Stromal cell of bone marrow (primary cell): ENCODE measurements around the gene ATG14.
"Not testable (repeated sequence)": the region's sequence is repeated elsewhere in the genome, so short reads cannot be mapped to it uniquely, and the experiment has no call there.

Source experiments
- DNase-seq: peaks from one replicate; pipeline ENCODE4 v3.0.0-alpha.2; 2012; ENCODE audit warnings: low read depth

The ATG14 gene, protein sequence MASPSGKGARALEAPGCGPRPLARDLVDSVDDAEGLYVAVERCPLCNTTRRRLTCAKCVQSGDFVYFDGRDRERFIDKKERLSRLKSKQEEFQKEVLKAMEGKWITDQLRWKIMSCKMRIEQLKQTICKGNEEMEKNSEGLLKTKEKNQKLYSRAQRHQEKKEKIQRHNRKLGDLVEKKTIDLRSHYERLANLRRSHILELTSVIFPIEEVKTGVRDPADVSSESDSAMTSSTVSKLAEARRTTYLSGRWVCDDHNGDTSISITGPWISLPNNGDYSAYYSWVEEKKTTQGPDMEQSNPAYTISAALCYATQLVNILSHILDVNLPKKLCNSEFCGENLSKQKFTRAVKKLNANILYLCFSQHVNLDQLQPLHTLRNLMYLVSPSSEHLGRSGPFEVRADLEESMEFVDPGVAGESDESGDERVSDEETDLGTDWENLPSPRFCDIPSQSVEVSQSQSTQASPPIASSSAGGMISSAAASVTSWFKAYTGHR

DNA sequence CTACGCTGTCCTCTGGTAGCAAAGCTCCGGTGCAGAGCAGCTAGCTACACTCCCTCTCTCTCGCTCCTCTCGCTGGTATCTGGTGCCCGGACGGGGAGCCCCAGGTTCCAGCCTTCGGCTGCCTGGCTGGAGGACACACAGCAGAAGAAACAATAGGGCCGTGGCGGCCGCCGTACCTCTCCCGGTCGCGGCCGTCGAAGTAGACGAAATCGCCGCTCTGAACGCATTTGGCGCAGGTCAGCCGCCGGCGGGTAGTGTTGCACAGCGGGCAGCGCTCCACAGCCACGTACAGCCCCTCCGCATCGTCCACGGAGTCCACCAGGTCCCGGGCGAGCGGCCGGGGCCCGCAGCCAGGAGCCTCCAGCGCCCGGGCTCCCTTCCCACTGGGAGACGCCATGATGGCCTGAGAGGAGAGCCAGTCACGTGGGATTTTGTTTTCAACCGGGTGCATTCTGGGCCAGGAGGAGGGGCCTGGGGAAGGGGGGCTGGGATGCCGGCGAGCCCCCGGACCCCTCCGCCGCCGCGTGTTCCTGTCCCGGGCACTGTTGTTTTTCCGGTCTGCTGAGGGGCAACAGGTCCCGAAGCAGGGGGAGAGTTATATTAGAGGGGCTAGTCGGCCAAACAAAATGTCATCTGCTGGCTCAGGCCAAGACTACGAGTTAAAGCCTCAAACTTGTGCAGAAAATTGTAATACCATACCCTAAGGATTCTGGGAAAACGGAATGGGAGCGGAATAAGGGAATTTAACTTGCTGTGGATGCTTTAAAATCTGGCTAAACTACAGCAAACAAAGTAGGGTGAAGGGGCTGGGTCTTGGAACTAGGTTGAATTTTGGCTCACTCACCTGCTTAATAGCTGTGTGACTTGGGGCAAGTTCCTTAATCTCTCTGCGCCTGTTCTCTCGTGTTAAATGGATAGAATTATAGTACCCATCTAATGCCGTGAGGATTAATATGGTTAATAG is at the start of gene ATG14:
TSS of gene ATG14 (minus strand) at position 405 of the 964 bp plus-strand sequence. CDS start at position 397, 8 bp downstream.
- peak; percentile 78 for DNase-seq

GRCh38 chr14:55458800-55459515 is 47.3 kb upstream of the ATG14 start:
- peak; percentile 44 for DNase-seq

GRCh38 chr14:55457496-55457895 is 45.9 kb upstream of the ATG14 start:
- no peak for DNase-seq

GRCh38 chr14:55456411-55456810 is 44.8 kb upstream of the ATG14 start:
- DNase-seq = not testable (repeated sequence)

GRCh38 chr14:55454264-55455002 is 42.8 kb upstream of the ATG14 start:
- DNase-seq = no peak

DNA sequence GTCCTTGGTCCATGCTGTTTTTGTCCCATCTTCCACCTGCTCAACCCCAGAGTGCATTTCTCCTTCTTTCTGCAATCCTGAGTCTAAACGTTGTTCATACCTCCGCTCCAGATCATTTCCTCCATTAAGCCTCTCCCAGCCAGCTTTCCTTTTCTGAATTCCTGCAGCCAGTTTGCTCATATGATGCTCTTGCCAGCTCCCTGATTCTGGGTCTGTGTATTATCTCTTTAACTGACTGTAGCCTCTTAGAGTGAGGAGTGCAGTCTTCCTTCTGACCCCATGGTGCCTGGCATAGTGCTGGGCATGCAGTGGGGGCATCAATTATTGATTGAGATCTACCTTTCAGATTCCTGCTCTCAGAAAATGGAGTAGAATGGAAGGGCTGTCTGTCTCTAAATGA is 40.3 kb upstream of the ATG14 start:
- no peak for DNase-seq

- peak; percentile 38 for DNase-seq
Measured at GRCh38 chr14:55451398-55451797, 39.8 kb upstream of the ATG14 start.

- DNase-seq = no peak
Measured at GRCh38 chr14:55450987-55451386, 39.4 kb upstream of the ATG14 start.

GRCh38 chr14:55450539-55450938 is 38.9 kb upstream of the ATG14 start:
- DNase-seq = no peak

DNA sequence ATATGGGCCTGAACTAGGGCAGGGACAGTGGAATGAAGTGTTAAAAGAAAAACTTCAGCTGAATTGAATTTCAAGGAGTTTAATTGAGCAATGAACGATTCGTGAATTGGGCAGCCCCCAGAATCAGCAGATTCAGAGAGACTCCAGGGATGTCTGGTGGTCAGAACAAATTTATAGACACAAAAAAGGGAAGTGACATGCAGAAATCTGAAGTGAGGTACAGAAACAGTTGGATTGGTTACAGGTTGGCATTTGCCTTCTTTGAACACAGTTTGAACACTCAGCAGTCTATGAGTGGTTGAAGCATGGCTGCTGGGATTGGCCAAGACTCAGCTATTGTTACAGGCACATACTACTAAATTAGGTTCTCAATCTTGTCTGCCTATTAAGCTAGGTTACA is 38.5 kb upstream of the ATG14 start:
- no peak for DNase-seq

DNA sequence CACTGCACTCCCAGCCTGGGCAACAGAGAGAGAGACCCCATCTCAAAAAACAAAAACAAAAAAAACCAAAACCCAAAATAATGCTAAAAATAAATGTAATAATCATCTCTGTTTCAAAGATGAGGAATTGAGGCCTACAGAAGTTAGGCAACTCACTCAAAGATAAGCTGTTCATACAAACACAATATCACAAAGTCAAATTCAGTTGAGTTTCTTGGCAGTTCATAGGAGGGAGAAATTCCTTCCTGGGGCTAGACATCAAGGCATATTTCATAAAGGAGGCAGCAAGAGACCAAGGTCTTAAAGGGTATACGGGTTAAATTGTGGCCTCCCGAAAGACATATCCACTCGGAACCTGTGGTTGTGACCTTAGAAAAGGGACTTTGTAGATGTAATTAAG is 37.5 kb upstream of the ATG14 start:
- DNase-seq = no peak

GRCh38 chr14:55448141-55448614 is 36.5 kb upstream of the ATG14 start:
- DNase-seq = peak; percentile 97

DNA sequence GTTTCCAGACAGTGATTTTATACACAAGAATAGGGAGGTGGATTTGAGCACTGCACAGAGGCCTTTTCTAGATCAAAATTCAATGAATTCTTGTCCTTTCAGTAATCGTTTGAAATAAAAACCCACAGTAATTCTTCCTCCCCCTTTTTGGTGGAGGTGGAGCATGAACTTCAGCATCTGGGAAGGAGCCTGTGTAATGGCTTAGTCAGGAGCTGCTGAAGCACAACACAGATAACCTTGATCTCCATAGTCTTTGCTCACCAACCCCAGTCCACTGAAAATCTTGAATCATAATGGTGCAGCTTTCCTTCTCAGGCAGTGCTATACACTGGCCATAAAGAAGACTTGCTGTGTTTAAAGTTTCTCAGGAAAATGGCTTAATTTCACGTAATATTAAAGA is 35.2 kb upstream of the ATG14 start:
- peak; percentile 83 for DNase-seq

- peak; percentile 86 for DNase-seq
Measured at GRCh38 chr14:55446127-55446736, 34.6 kb upstream of the ATG14 start.

- DNase-seq = no peak
Measured at GRCh38 chr14:55441286-55441685, 29.7 kb upstream of the ATG14 start.

DNA sequence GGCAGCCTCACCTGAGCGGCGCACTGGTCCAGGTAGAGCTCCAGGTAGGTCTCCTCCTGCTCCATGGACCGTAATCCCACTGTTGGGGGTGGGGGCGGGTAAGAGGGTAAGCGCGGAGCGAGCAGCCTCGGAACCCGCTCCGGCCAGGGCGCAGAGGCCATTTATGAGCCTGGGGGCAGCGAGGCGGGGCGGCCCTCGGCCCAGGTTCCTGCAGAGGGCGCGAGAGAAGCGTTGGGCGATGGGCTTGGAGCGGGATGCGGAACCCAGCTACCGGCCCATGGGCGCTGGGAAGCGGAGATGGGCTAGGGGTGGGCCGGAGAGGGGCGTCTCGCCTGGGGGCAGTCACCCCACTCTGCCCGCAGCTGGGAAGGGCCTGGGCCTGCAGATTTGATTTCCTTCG is 28.8 kb upstream of the ATG14 start, which contains the start of gene TBPL2:
TSS of gene TBPL2 (minus strand) at position 232 of the 400 bp plus-strand sequence. CDS start at position 65, 167 bp downstream.
- DNase-seq = no peak

DNA sequence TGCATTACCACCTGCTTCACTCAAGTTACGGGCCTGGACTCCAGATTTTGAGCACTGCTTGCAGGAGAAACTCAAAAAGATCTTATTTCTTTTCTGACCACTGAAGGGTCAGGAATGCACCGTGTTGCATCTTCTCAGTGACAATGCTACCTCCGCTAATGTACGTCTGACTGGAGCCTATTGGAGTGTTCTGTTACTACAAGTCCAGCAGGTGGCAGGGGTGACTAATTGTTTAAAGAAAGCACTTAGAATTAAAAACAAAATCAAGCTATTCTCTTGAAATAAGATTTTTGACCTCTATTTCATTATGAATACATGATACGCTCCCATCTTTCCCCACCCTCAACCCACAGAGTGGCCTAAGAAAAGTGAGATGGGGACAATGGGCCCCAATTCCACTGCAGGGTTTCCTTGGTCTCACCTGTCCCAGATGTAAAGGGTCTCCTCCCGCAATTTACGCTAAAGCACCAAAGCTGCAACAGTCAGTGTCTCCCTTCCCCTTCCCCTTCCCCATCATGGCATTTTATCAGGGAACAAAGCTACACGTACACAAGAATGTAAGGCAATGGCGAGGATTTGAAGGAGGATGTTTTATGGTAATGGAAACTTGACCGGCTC is 26.5 kb upstream of the ATG14 start:
- DNase-seq = peak; percentile 44

DNA sequence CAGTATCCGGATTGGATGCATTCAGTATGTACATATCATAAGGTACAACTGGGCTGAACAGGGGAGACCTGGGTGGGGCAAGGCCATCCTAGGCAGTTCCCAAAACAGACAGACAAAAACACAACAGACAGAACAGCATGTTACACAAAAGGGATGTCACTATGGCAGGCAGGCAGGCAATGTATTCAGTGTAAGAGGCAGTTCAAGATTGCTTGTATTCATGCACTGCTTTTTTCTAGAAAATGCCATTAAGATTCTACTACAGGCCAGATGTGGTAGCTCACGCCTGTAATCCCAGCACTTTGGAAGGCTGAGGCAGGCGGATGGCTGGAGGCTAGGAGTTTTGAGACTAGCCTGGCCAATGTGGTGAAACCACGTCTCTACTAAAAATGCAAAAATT is 25.3 kb upstream of the ATG14 start:
- no peak for DNase-seq

GRCh38 chr14:55436519-55436918 is 24.9 kb upstream of the ATG14 start:
- no peak for DNase-seq

- DNase-seq = no peak
Measured at GRCh38 chr14:55434805-55435174, 23.2 kb upstream of the ATG14 start.
